ENCODE measurements around the gene PDSS2.

DNA sequence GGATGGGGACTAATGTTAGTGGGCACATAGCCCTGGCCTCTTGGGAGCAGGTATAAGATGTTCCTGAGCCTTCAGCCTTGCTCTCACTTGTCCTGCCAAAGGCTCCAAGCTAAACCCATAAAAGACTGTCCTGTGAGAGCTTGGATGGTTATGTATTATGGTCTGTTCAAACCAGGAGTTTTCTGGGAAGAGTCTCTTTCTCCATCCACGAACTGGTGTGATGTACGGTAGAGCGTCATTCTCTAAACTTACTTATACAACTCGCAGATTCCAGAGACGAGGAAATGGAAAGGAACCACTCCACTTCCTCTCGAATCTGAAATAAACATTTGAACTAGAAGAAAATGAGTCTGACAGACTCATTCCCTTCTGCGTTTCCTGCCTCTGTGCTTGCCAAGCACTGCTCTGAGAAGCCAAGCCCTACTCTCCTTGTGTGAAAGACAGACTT, 35.9 kb upstream of the PDSS2 start:
- TF ChIP-seq CTCF (IDR thresholded peaks at IDR 0.05) (no peak), EZH2 (IDR thresholded peaks at IDR 0.05; ENCODE audit: borderline replicate concordance, insufficient read depth, low read depth, low read length, poor library complexity, severe bottlenecking) (no peak)

Measured in B cell (primary cell).